NCI-H526 (cell line): ENCODE measurements around the gene AREL1.

Experiments used
- DNase-seq, 2 experiments: peaks; one replicate each; lab custom pipeline; 2025; lab: John Stamatoyannopoulos, UW

AREL1 gene

GRCh38 chr14:74658535-74659131 lies 54.2 kb downstream of the AREL1 start:
- DNase-seq = no peak

- no peak for DNase-seq
Measured at GRCh38 chr14:74656964-74657363, 55.9 kb downstream of the AREL1 start.

- no peak for DNase-seq
Measured at GRCh38 chr14:74655599-74656395, 57.1 kb downstream of the AREL1 start.

- DNase-seq = no peak
Measured at GRCh38 chr14:74654931-74655330, 57.9 kb downstream of the AREL1 start.

DNA sequence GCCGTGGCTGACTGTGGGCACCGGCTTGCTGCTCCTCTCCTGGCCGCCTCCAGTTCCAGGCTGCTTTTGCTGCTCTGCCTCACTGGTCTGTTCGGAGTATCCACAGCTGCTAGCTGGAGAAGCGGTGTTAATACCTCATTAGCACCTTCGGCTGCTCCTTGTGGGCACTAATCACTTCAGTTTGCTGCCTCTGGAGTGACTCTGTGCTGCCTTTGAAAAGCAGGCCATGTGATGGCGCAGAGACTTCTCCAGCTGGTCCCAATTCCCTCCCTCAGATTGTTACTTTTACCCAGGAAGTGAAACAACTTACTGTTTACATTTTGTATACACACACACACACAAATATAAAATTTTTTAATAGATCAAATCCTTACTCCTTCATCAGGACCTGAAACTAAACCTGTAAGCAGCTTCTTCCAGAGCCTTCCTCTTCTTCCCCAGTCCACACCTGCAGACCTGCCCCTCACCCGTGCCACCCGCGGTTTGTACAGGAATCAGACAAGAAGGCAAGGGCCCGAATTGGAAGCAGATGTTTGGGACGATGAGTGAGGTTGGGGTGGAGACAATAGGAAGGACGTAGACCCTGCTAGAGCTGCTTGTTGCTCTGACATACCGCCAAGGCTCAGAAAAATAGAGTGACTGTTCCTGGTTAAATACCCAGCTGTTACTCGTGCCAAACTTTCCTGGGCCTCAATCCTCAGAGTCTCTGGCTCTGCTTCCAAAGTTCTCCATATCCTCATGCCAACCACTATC lies 59.3 kb downstream of the AREL1 start:
- no peak for DNase-seq

- no peak for DNase-seq
Measured at GRCh38 chr14:74652541-74652940, 60.3 kb downstream of the AREL1 start.

DNA sequence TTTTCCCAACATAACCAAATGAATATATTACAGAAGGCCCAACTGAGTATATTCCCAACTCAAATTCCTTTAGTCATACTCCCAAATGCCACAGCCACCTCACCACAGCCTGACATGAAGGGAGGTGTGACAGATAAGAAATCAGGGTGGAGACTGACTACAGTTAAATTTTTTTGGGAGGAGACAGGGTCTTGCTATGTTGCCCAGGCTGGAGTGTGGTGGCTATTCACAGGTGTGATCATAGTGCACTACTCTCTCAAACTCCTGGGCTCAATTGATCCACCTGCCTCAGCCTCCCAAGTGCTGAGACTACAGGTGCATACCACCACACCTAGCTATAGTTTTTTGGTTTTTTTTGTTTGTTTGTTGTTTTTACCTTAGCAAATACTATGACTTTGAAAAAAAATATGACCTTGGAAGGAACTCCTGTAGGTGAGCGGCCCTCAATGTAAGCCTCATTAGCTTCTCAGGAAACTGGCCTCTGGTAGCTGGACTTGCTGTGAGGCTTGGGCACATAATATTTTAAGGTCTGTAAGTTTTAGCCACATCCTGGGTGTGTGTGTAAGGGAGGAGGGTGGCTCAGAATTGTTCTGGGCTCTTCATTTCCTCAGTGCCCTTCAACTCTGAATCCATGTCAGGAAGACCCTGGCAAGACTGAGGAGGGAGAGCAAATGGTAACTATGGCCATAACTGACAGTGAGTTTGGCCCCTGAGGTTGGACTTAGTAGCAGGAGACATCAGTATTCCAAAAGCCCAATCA lies 61.8 kb downstream of the AREL1 start:
- DNase-seq = no peak

DNA sequence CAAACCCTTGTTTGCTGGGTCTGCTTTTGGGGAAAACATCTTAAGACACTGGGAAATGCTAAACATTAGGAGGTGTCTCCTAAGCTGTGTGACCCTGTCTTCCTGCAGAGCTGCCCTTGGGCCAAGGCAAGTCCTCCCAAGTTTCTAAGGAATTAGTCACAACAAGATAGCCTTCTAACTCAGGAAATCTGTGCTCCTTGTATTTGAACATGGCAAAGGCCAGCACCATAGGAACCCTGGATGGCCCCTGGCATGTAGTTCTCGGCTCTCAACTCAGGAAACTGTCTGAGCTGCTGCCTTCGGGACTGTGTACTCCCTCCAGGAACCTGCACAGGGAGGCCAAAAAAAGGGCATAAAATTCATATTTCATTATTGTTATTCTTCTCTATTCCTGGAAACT lies 63.2 kb downstream of the AREL1 start:
- no peak for DNase-seq

DNA sequence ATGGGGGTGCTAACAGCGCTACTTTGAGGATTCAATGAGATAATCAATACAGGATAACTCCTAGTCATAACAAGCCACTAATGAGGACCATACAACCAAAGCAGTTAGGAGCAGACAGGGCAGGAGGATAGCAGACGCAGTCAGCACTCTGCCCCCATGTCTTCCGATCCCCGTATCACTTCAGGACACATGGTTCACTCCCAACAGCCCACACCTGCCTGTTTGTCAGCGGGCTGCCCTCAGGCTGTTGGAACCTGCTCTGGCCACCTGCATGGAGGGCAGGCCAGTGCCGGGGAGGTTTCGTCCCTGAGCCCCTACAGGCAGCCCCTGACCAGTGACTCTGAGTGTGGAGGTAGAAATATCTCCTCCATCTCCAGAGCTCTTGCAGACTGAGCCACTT lies 63.7 kb downstream of the AREL1 start:
- DNase-seq = no peak

DNA sequence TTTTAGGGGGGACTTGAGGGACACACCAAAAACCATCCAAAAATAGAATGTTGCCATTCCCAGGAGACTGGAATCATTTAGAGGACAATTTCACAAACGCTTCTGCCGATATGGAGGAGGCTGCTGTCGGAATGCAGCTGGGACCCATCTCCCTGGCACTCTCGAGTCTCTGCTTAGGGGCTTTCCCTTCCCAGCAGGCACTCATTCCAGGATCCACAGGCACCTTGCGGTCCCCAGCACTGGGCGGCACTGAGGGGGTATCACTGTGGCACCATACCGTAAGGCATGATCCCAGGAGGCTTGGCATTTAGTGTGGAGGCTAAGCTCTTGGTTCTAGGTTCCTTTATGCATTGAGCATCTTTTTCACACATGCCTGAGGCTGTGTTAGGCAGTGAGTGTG lies 64.3 kb downstream of the AREL1 start:
- no peak for DNase-seq

- DNase-seq = no peak
Measured at GRCh38 chr14:74647678-74648461, 65.0 kb downstream of the AREL1 start.

GRCh38 chr14:74647061-74647677 lies 65.7 kb downstream of the AREL1 start:
- no peak for DNase-seq

DNA sequence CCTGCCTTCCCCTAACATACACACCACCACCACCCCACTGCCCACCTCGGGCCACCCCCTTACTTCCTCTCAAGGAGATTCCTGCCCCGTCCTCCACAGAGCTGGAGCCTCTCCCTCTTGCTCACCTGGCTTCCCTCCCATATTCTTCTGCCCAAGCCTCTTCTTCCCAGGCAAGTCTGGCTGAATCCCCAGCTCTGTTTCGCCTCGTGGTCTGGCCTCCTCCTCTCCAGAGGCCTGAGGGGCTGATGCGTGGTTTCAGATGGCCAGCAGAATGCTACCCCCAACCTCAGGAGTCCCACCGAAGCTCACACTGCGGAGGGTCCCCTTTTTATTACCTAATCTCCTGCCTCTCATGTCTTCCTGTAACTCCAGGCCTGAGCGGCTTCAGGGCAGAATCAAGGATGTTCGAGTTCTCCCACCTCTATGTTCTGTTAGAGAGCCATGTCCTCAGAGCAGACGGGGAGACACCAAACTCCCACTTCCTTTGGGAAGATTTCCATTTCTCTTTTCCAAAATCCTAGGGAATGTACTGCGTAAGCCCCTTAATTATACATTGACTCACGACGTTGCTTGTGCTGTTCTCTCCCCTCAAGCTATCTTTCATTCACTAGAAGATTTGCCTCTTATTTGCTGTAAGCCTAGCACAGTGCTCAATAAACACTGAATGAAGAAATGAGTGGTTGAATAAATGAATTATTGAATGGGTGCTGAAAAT lies 67.0 kb downstream of the AREL1 start:
- DNase-seq = no peak

DNA sequence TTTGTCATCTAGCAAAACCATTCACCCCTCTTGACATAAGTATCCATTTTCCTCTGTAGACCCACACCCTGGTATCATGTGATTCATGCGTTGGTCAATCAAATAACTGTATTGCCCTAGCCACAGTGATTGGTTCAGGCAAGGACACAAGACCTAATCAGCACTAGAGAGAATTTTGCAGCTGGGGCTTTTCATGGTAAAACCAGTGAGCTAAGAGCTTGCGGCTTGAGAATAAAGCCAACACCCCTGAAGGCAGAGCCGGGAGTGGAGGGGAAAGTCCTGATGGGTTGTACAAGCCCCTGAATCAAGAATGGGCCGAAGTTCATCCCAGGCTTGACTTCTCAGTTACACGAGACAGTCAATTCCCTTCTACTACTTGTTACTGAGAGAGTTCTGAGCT lies 67.6 kb downstream of the AREL1 start:
- no peak for DNase-seq

GRCh38 chr14:74641601-74642391 lies 71.1 kb downstream of the AREL1 start:
- no peak for DNase-seq

- no peak for DNase-seq
Measured at GRCh38 chr14:74638966-74639365, 73.9 kb downstream of the AREL1 start.

DNA sequence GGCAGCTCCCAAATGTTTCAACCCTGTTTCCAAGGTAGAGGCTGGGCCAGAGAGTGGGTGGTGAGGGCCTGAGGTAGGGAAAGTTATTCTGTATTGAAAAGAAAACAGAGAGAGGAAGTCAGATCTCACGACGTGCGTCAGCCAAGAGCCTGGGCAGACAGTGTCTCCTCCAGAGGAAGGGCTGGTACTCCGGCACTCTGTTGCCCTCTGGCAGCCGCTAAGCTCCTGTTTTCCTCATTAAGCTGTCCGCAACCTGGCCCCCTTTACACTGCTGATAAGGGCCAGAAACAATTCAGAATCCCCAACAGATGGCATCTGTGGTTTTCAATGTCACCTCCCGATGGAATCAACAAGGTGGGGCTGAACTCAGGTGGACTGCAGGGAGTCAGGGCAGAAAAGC lies 74.8 kb downstream of the AREL1 start:
- no peak for DNase-seq

- DNase-seq = no peak
Measured at GRCh38 chr14:74637178-74637550, 75.7 kb downstream of the AREL1 start.

GRCh38 chr14:74636424-74637177 lies 76.3 kb downstream of the AREL1 start:
- no peak for DNase-seq
